HepG2 (cell line): ENCODE measurements around the gene PPARA. TPM values are rescaled to one million over a fixed set of nuclear protein-coding genes. Genes with fewer than 3 reads are reported as not detected.

Experiments
- ADNP ChIP-seq: sonication (generic); formaldehyde crosslinking; IDR thresholded peaks from 2 replicates; pipeline ENCODE4 v1.4.0; 2020; ENCODE audit warnings: missing genetic modification reagents
- E2F2 ChIP-seq: sonication (generic); formaldehyde crosslinking; IDR thresholded peaks from 2 replicates; pipeline ENCODE4 v1.4.0; 2020; ENCODE audit warnings: missing genetic modification reagents, borderline replicate concordance
- FOSL1 ChIP-seq: sonication (generic); formaldehyde crosslinking; IDR thresholded peaks from 2 replicates; pipeline ENCODE4 v1.9.0; 2021; ENCODE audit warnings: missing genetic modification reagents, borderline replicate concordance
- PAX8 ChIP-seq: sonication (generic); formaldehyde crosslinking; IDR thresholded peaks from 2 replicates; pipeline ENCODE4 v1.8.0; 2022; ENCODE audit warnings: mild to moderate bottlenecking, missing genetic modification reagents, borderline replicate concordance
- PCBP2 ChIP-seq: fragments of 200-400 bp; formaldehyde crosslinking; optimal IDR thresholded peaks from 2 replicates; pipeline ENCODE3; 2018; ENCODE audit warnings: low read length, low read depth; ENCODE audit not compliant: poor library complexity, severe bottlenecking
- RNF2 ChIP-seq: fragments of 450-650 bp; conservative IDR thresholded peaks from 2 replicates; pipeline ENCODE4 v1.6.1; 2016; ENCODE audit warnings: low read depth
- SALL2 ChIP-seq: sonication (generic); formaldehyde crosslinking; IDR thresholded peaks from 2 replicates; pipeline ENCODE4 v1.8.1; 2023; ENCODE audit warnings: mild to moderate bottlenecking, missing genetic modification reagents, inconsistent platforms
- TCF12 ChIP-seq, 2 experiments: fragments of 450-650 bp in 1 of 2; sonication (generic) in 1 of 2; formaldehyde crosslinking in 1 of 2; IDR thresholded peaks; 2 replicates each; pipeline versions ENCODE4 v1.6.1 to v1.8.0; 2017 to 2022; ENCODE audit warnings: antibody characterized with exemption in 1 of 2, mild to moderate bottlenecking in 1 of 2, missing genetic modification reagents in 1 of 2, moderate library complexity in 1 of 2
- TEAD3 ChIP-seq: optimal IDR thresholded peaks from 2 replicates; pipeline ENCODE3; 2016; ENCODE audit warnings: borderline replicate concordance
- TFAP4 ChIP-seq: sonication (generic); IDR thresholded peaks from 2 replicates; pipeline ENCODE4 v1.6.1; 2016; ENCODE audit warnings: low read depth, borderline replicate concordance
- U2AF2 ChIP-seq: fragments of 200-400 bp; formaldehyde crosslinking; IDR thresholded peaks from 2 replicates; pipeline ENCODE4 v1.6.1; 2017; ENCODE audit warnings: low read depth, mild to moderate bottlenecking, low read length
- YEATS2 ChIP-seq: sonication (generic); formaldehyde crosslinking; IDR thresholded peaks from 2 replicates; pipeline ENCODE4 v1.4.0; 2020; ENCODE audit warnings: missing genetic modification reagents, borderline replicate concordance
- ZBED4 ChIP-seq: sonication (generic); formaldehyde crosslinking; IDR thresholded peaks from 2 replicates; pipeline ENCODE4 v1.4.0; 2020; ENCODE audit warnings: missing genetic modification reagents, borderline replicate concordance
- ZNF235 ChIP-seq: sonication (generic); formaldehyde crosslinking; IDR thresholded peaks from 2 replicates; pipeline ENCODE4 v1.8.1; 2023; ENCODE audit warnings: mild to moderate bottlenecking, missing genetic modification reagents, borderline replicate concordance
- ZNF362 ChIP-seq: sonication (generic); formaldehyde crosslinking; IDR thresholded peaks from 2 replicates; pipeline ENCODE4 v1.4.0; 2020; ENCODE audit warnings: missing genetic modification reagents, mild to moderate bottlenecking, borderline replicate concordance
- ZNF512B ChIP-seq: sonication (generic); formaldehyde crosslinking; IDR thresholded peaks from 2 replicates; pipeline ENCODE4 v1.5.1; 2020; ENCODE audit warnings: missing genetic modification reagents, mild to moderate bottlenecking, borderline replicate concordance
- ZNF576 ChIP-seq: sonication (generic); formaldehyde crosslinking; IDR thresholded peaks from 2 replicates; pipeline ENCODE4 v1.4.0; 2020; ENCODE audit warnings: mild to moderate bottlenecking, missing genetic modification reagents
- polyA plus RNA-seq, 8 experiments: library from polyadenylated mRNA; depleted of rRNA in 3 of 8; stranded (reverse) in 7 of 8; unstranded in 1 of 8; fragments of >200 nt; fragmentation: Illumina TruSeq in 4 of 8; extraction: Trizol in 4 of 8; gene quantifications; 2 replicates each; pipeline versions ENCODE4 v1.2.1 to v1.2.3, GENCODE V29; 2011 to 2016; ENCODE audit warnings: low read depth in 4 of 8, missing spikeins in 1 of 8, mixed read lengths in 1 of 8; ENCODE audit not compliant: insufficient read depth in 1 of 8
- total RNA-seq, 5 experiments: library from RNA; depleted of rRNA; stranded (reverse); fragments of >200 nt; fragmentation: Illumina TruSeq; extraction: Trizol; gene quantifications; 2 replicates each; pipeline ENCODE4 v1.2.3, GENCODE V29; 2016; ENCODE audit warnings: low read depth in 1 of 5

Gene PPARA
- total and polyA plus RNA-seq, 2 of the 13 experiments (the other 11 are each of a cell fraction or from before 2014, with no cell fraction given), result 18.2 to 24.7 TPM

GRCh38 chr22:46132830-46133587, 17.3 kb upstream of the PPARA start (continued):
- TF ChIP-seq ZBED4 (CRISPR knock-in tag) (no peak; the same call in 1 of the 2 replicates), TCF12 (IDR thresholded peaks at IDR 0.05) (no peak), TCF12 (CRISPR knock-in tag; IDR thresholded peaks at IDR 0.05) (peak; percentile 15; the same call in 1 of the 2 replicates), PCBP2 (no peak), E2F2 (CRISPR knock-in tag) (no peak), PAX8 (CRISPR knock-in tag) (no peak; the same call in 1 of the 2 replicates), ZNF576 (CRISPR knock-in tag) (no peak), TEAD3 (CRISPR knock-in tag) (peak; percentile 57), U2AF2 (no peak), ADNP (CRISPR knock-in tag) (peak; percentile 74; the same call in 1 of the 2 replicates), ZNF512B (CRISPR knock-in tag) (no peak), FOSL1 (CRISPR knock-in tag) (no peak), TFAP4 (peak; percentile 89), SALL2 (CRISPR knock-in tag) (0 out of 2 replicates have a peak, but pooled peaks have one; percentile 34), ZNF235 (CRISPR knock-in tag) (no peak), RNF2 (no peak), YEATS2 (CRISPR knock-in tag) (0 out of 2 replicates have a peak, but pooled peaks have one; percentile 23), ZNF362 (no peak)
